ENCODE measurements around the gene PRKAR1B.

Gene PRKAR1B

DNA sequence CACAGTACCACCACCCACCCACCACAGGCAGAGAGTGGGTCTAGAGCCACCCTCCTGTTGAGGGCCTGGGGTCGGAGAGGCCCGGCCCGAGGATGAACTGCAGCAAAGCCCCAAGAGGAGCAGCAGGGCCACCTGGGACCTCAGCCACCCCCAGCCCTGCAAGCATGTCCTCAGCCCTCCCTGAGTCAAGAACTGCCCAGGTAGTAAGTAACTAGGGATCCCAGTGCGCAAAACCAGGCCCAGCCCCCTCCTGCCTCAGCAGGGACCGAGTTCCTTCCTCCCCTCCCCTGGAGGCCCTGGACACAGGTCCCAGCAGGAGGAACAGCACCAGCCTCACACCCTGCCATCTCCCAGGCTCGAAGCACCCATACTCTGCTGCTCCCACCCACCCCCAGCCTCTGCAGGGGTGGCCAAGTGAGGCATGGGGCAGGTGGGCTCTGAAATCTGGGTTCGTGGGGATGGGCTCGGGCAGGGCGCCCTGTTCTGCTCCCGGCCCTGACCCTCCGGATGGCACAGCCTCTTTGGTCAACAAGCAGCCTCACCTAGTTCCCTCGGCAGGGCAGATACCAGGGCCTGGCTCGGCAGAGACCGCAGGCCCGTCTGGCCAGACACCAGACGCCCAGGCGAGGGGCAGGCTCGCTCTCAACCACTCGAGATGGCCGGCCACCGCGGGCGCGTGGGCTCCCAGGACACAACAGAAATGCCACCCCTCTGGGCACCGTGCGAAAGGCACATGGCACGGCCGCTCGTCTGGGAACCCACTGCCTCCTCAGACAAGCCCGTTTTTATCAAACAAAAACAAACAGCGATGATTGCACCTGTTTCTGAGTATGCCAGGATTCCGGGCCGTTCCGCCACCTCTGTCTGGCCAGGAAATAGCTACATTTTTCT is 222.6 kb downstream of the PRKAR1B start:
- Histone ChIP-seq H3K4me1 (ENCODE audit: control insufficient read depth, insufficient read depth, low read length) (peaks cover 7% of the 10 kb centered on the region), H3K36me3 (ENCODE audit: control insufficient read depth, insufficient read depth, low read length, severe bottlenecking) (peaks cover 4% of the 10 kb centered on the region), H3K9me3 (ENCODE audit: control insufficient read depth, low read length) (no peaks in the 10 kb centered on the region), H3K9ac (ENCODE audit: low read length) (peak overlapping the region; percentile 52), H3K27me3 (replicated peaks; ENCODE audit: control insufficient read depth, insufficient read depth, low read length) (no peaks in the 10 kb centered on the region), H3K4me3 (ENCODE audit: low read length) (no peak overlapping the region)
- no peak for DNase-seq (ENCODE audit: low read depth)

GRCh38 chr7:503575-504111 is 223.4 kb downstream of the PRKAR1B start:
- H3K36me3 ChIP-seq (ENCODE audit: control insufficient read depth, insufficient read depth, low read length, severe bottlenecking), result peaks cover 4% of the 10 kb centered on the region
- DNase-seq (ENCODE audit: low read depth), result no peak

DNA sequence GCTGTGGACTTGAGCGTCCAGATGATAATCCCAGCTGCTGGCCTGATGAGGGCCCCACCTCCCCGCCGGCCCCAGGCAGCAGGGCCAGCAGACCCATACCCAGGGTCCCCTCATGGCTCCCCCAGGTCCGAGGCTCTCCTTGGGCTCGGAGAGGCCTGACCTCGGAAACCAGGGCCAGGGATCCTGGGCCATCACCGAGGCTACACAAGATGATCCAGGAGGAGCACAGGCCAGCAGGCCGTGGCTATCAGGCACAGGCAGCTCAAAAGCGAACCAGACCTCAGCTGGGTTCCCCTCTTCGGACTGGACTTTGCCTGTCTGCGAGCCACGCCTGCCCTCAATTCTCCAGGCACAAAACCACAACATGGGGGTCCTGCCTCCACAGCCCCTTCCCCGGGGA is 224.8 kb downstream of the PRKAR1B start:
- no peak overlapping the region for H3K9ac ChIP-seq (ENCODE audit: low read length)
- H3K4me3 ChIP-seq (ENCODE audit: low read length), result no peak overlapping the region
- no peaks in the 10 kb centered on the region for H3K9me3 ChIP-seq (ENCODE audit: control insufficient read depth, low read length)
- peaks cover 4% of the 10 kb centered on the region for H3K36me3 ChIP-seq (ENCODE audit: control insufficient read depth, insufficient read depth, low read length, severe bottlenecking)
- no peaks in the 10 kb centered on the region for H3K27me3 ChIP-seq (replicated peaks; ENCODE audit: control insufficient read depth, insufficient read depth, low read length)
- DNase-seq (ENCODE audit: low read depth), result no peak
- peaks cover 7% of the 10 kb centered on the region for H3K4me1 ChIP-seq (ENCODE audit: control insufficient read depth, insufficient read depth, low read length)

More at GRCh38 chr7:503575-504111, 223.4 kb downstream of the PRKAR1B start:
- H3K27me3 ChIP-seq (replicated peaks; ENCODE audit: control insufficient read depth, insufficient read depth, low read length), result no peaks in the 10 kb centered on the region
- H3K4me1 ChIP-seq (ENCODE audit: control insufficient read depth, insufficient read depth, low read length), result peaks cover 7% of the 10 kb centered on the region
- H3K4me3 ChIP-seq (ENCODE audit: low read length), result no peak overlapping the region
- peak overlapping the region; percentile 52 for H3K9ac ChIP-seq (ENCODE audit: low read length)
- H3K9me3 ChIP-seq (ENCODE audit: control insufficient read depth, low read length), result no peaks in the 10 kb centered on the region

- Histone ChIP-seq H3K4me1 (ENCODE audit: control insufficient read depth, insufficient read depth, low read length) (peaks cover 7% of the 10 kb centered on the region), H3K27me3 (replicated peaks; ENCODE audit: control insufficient read depth, insufficient read depth, low read length) (no peaks in the 10 kb centered on the region), H3K4me3 (ENCODE audit: low read length) (no peak overlapping the region), H3K9ac (ENCODE audit: low read length) (no peak overlapping the region), H3K36me3 (ENCODE audit: control insufficient read depth, insufficient read depth, low read length, severe bottlenecking) (peaks cover 4% of the 10 kb centered on the region), H3K9me3 (ENCODE audit: control insufficient read depth, low read length) (no peaks in the 10 kb centered on the region)
- DNase-seq (ENCODE audit: low read depth), result no peak
Observed at GRCh38 chr7:501526-501925, 225.6 kb downstream of the PRKAR1B start.

- Histone ChIP-seq H3K4me1 (ENCODE audit: control insufficient read depth, insufficient read depth, low read length) (peaks cover 7% of the 10 kb centered on the region), H3K36me3 (ENCODE audit: control insufficient read depth, insufficient read depth, low read length, severe bottlenecking) (peaks cover 4% of the 10 kb centered on the region), H3K9me3 (ENCODE audit: control insufficient read depth, low read length) (no peaks in the 10 kb centered on the region), H3K9ac (ENCODE audit: low read length) (no peak overlapping the region), H3K27me3 (replicated peaks; ENCODE audit: control insufficient read depth, insufficient read depth, low read length) (no peaks in the 10 kb centered on the region), H3K4me3 (ENCODE audit: low read length) (no peak overlapping the region)
- DNase-seq (ENCODE audit: low read depth), result no peak
Observed at GRCh38 chr7:500521-501420, 226.3 kb downstream of the PRKAR1B start.

DNA sequence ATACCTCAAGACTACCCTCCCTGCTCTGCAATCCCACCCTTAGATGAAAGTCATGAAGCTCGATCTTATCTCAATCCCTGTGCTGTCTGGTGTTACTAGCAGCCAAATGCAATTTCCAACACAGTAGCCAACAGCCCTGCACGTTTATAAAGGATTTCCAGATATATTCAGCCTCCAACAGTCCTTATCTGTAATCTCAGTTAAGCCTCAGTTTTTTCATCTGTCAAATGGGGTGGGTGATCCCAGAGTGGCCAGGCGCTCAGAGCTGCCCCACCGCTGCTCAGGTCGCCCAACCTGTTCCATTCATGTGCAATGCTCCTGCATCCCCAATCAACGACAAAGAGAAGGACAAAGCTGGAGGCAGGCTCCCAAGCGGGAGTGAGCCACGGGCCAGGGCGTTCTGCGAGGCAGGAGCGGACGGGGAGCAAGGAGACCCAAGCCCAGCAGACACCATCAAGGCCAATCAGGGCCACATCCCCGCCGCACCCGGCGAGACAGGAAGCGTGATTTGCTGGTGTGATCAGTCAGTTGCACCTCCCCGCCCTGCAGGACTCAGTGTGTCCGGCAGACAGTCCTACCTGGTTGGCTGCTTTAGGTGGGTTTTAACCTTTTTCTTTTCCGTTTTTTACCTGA is 227.1 kb downstream of the PRKAR1B start:
- H3K36me3 ChIP-seq (ENCODE audit: control insufficient read depth, insufficient read depth, low read length, severe bottlenecking), result peaks cover 4% of the 10 kb centered on the region
- no peaks in the 10 kb centered on the region for H3K9me3 ChIP-seq (ENCODE audit: control insufficient read depth, low read length)
- H3K27me3 ChIP-seq (replicated peaks; ENCODE audit: control insufficient read depth, insufficient read depth, low read length), result no peaks in the 10 kb centered on the region
- DNase-seq (ENCODE audit: low read depth), result no peak
- no peak overlapping the region for H3K9ac ChIP-seq (ENCODE audit: low read length)
- peaks cover 7% of the 10 kb centered on the region for H3K4me1 ChIP-seq (ENCODE audit: control insufficient read depth, insufficient read depth, low read length)
- no peak overlapping the region for H3K4me3 ChIP-seq (ENCODE audit: low read length)

All from adipocyte (in vitro differentiated cells).